MCF 10A (cell line): ENCODE measurements around the gene AFP. TPM values are rescaled to one million over a fixed set of nuclear protein-coding genes. Genes with fewer than 3 reads are reported as not detected.

ENCODE experiments used
- BruUV-seq: library from RNA; stranded (reverse); fragments of 400-500 nt; replicated peaks from 2 replicates; lab custom pipeline; 2021; lab: Mats Ljungman, UMichigan
- CTCF ChIA-PET: fragments of 300-600 bp; sonication (Branson Sonifier 250); formaldehyde crosslinking; extraction: SDS; loops from one replicate; lab custom pipeline; 2021; ENCODE audit warnings: antibody characterized with exemption, inconsistent platforms; lab: Yijun Ruan, JAX
- POLR2A ChIA-PET: fragments of 300-600, 350-650 bp; sonication (Branson Sonifier 250); formaldehyde crosslinking; extraction: SDS; loops from one replicate; lab custom pipeline; 2020; ENCODE audit warnings: antibody characterized with exemption, inconsistent platforms; lab: Yijun Ruan, JAX
- DNase-seq: peaks from one replicate; pipeline ENCODE4 v3.0.0-alpha.2; 2018; ENCODE audit not compliant: unreplicated experiment
- H3K27ac Mint-ChIP-seq: one replicate; pipeline ENCODE4 v1.8.0; 2022; ENCODE audit warnings: mild to moderate bottlenecking, low read depth, mixed read lengths; ENCODE audit not compliant: unreplicated experiment
- H3K27me3 Mint-ChIP-seq: one replicate; pipeline ENCODE4 v1.8.0; 2022; ENCODE audit warnings: mixed read lengths; ENCODE audit not compliant: insufficient read depth, unreplicated experiment
- H3K36me3 Mint-ChIP-seq: one replicate; pipeline ENCODE4 v1.8.0; 2022; ENCODE audit warnings: mild to moderate bottlenecking, moderate library complexity, mixed read lengths; ENCODE audit not compliant: insufficient read depth, unreplicated experiment
- H3K4me1 Mint-ChIP-seq: one replicate; pipeline ENCODE4 v1.8.0; 2022; ENCODE audit warnings: mixed read lengths; ENCODE audit not compliant: insufficient read depth, unreplicated experiment
- H3K4me3 Mint-ChIP-seq: one replicate; pipeline ENCODE4 v1.8.0; 2022; ENCODE audit warnings: mild to moderate bottlenecking, moderate library complexity, mixed read lengths; ENCODE audit not compliant: unreplicated experiment
- H3K9me3 Mint-ChIP-seq: one replicate; pipeline ENCODE4 v1.8.0; 2022; ENCODE audit warnings: mixed read lengths; ENCODE audit not compliant: unreplicated experiment
- CTCF ChIP-seq: fragments of 200-600 bp; IDR thresholded peaks from one replicate; pipeline ENCODE4 v1.8.0; 2022; ENCODE audit warnings: antibody characterized with exemption, mild to moderate bottlenecking; ENCODE audit not compliant: unreplicated experiment
- intact Hi-C: fragments of 100-400 bp; cut with micrococcal nuclease; formaldehyde crosslinking; loops from 2 replicates; pipeline ENCODE4 v1.14.1; 2022
- total RNA-seq: library from RNA; stranded (reverse); gene quantifications from 2 replicates; pipeline ENCODE4 v1.2.3, GENCODE V29; 2022

AFP gene
- total RNA-seq, 1 experiment from 2014 or later = not detected

GRCh38 chr4:73442275-73442674, 6.3 kb downstream of the AFP start:
- no TSS peak for BruUV-seq

GRCh38 chr4:73443224-73443623, 7.2 kb downstream of the AFP start:
- no TSS peak for BruUV-seq
- H3K36me3 Mint-ChIP-seq = no peaks in the 10 kb centered on the region
- H3K27me3 Mint-ChIP-seq = peaks cover 31% of the 10 kb centered on the region
- H3K9me3 Mint-ChIP-seq = no peaks in the 10 kb centered on the region
- no peak overlapping the region for H3K27ac Mint-ChIP-seq
- ChIA-PET CTCF (interaction anchor here (0.9 to 6.8 kb wide), 7 partner anchors 9 to 211 kb away, joined by 3 to 162 read pairs (median 3); no protein-coding TSS in a partner anchor), POLR2A (no interaction called here)
- H3K4me1 Mint-ChIP-seq = peaks cover 9% of the 10 kb centered on the region
- H3K4me3 Mint-ChIP-seq = no peak overlapping the region
- intact Hi-C loops = no loop called here
- DNase-seq = no peak
- TF ChIP-seq CTCF = no peak

More at GRCh38 chr4:73442275-73442674, 6.3 kb downstream of the AFP start:
- ChIA-PET POLR2A (no interaction called here), CTCF (interaction anchor here (0.7 to 1.6 kb wide), 2 partner anchors 103 to 219 kb away, joined by 3 read pairs; no protein-coding TSS in a partner anchor)
- H3K4me3 Mint-ChIP-seq = no peak overlapping the region
- H3K4me1 Mint-ChIP-seq = peaks cover 9% of the 10 kb centered on the region
- no peaks in the 10 kb centered on the region for H3K36me3 Mint-ChIP-seq
- no peaks in the 10 kb centered on the region for H3K9me3 Mint-ChIP-seq
- DNase-seq = no peak
- intact Hi-C loops = no loop called here
- no peak for TF ChIP-seq CTCF
- no peak overlapping the region for H3K27ac Mint-ChIP-seq
- peaks cover 41% of the 10 kb centered on the region for H3K27me3 Mint-ChIP-seq

- no peak for TF ChIP-seq CTCF
- H3K27ac Mint-ChIP-seq = no peak overlapping the region
- DNase-seq = no peak
- no TSS peak for BruUV-seq
- H3K4me1 Mint-ChIP-seq = peaks cover 16% of the 10 kb centered on the region
- POLR2A ChIA-PET = interaction anchor here (0.6 to 1.5 kb wide), 8 partner anchors 12 to 186 kb away, joined by 3 to 7 read pairs (median 3); no protein-coding TSS in a partner anchor
- no peak overlapping the region for H3K4me3 Mint-ChIP-seq
- H3K36me3 Mint-ChIP-seq = no peaks in the 10 kb centered on the region
- H3K27me3 Mint-ChIP-seq = peaks cover 25% of the 10 kb centered on the region
- CTCF ChIA-PET = interaction anchor here (0.6 to 6.8 kb wide), 63 partner anchors 7 to 1049 kb away, joined by 3 to 162 read pairs (median 4); no protein-coding TSS in a partner anchor
- intact Hi-C loops = loop anchor here (1.0 to 5.0 kb wide), 3 partner anchors 104 to 207 kb away; no protein-coding TSS in a partner anchor
- H3K9me3 Mint-ChIP-seq = no peaks in the 10 kb centered on the region
Observed at GRCh38 chr4:73445383-73446335, 9.6 kb downstream of the AFP start.
